Mesothelial cell of epicardium (in vitro differentiated cells): ENCODE measurements around the gene ZNF792. TPM values are rescaled to one million over a fixed set of nuclear protein-coding genes. Genes with fewer than 3 reads are reported as not detected.
"Not testable (repeated sequence)": the region's sequence is repeated elsewhere in the genome, so short reads cannot be mapped to it uniquely, and the experiment has no call there.

Experiments
- DNase-seq, 2 experiments: peaks; one replicate each; pipeline ENCODE4 v3.0.0; 2021; ENCODE audit warnings: low spot score in 2 of 2; ENCODE audit not compliant: unreplicated experiment in 2 of 2
- H3K27ac Mint-ChIP-seq: 2 replicates; pipeline ENCODE4 v1.8.0; 2021; ENCODE audit warnings: mixed read lengths
- H3K27me3 Mint-ChIP-seq: 2 replicates; pipeline ENCODE4 v1.8.0; 2021; ENCODE audit warnings: low read depth, mixed read lengths
- H3K36me3 Mint-ChIP-seq: 2 replicates; pipeline ENCODE4 v1.8.0; 2021; ENCODE audit warnings: mixed read lengths
- H3K4me1 Mint-ChIP-seq: 2 replicates; pipeline ENCODE4 v1.8.0; 2021; ENCODE audit warnings: mixed read lengths
- H3K4me3 Mint-ChIP-seq: 2 replicates; pipeline ENCODE4 v1.8.0; 2021; ENCODE audit warnings: mild to moderate bottlenecking, moderate library complexity, mixed read lengths
- H3K9me3 Mint-ChIP-seq: 2 replicates; pipeline ENCODE4 v1.8.0; 2021; ENCODE audit warnings: mixed read lengths
- total RNA-seq: library from RNA; stranded (reverse); gene quantifications from 3 replicates; pipeline ENCODE4 v1.2.1, GENCODE V29; 2021
- TF ChIP-seq, protein P1 (sequence below): fragments of 200-600 bp; sonication (generic); IDR thresholded peaks from one replicate; pipeline ENCODE4 v1.5.0; 2021; ENCODE audit warnings: antibody characterized with exemption; ENCODE audit not compliant: unreplicated experiment

The ZNF792 gene
- total RNA-seq, 1 donor from 2014 or later, result 9.3 TPM

DNA sequence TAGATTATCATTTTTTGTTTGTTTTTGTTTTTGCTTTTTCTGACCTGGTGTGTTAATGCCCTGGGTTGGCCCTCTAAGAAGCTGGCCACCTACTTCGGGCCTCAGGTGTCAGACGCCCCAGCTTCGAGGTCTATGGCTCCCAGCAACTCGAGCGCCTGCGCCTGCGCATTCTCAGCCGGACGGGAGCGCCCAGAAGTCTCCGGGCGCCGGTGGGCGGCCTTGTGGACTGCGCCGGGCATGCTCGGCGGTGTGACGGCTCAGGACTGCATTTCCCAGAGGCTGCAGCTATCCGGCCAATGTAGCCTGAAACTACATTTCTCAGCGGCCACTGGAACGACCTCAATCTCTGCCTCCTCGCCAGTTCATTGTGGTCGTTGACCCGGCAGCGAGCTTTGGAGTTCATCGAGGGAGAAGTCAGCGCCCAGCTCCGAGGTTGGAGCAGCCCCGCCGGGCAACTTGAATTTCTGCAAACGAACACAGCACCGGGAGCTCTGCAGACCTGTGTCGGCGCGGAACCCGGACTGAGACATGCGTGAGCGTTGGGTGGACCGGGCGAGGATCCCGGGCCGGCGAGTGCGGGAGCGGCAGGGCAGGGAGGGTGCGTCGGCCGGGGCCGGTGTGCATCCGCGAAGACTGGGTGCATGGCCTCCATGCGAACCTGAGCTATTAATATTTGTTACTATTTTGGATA is 37.2 kb downstream of the ZNF792 start, which contains the start of gene ZNF30:
Gene ZNF30 (plus strand): TSS at position 219 of the 691 bp plus-strand sequence. CDS start 3,045 bp downstream, outside the sequence.
- Mint-ChIP-seq H3K4me3 (peak within 1 kb of the TSS; percentile 93), H3K36me3 (peaks cover 8% of the 10 kb centered on the region), H3K27me3 (peaks cover 2% of the 10 kb centered on the region), H3K4me1 (peaks cover 12% of the 10 kb centered on the region), H3K27ac (peak within 1 kb of the TSS; percentile 95), H3K9me3 (peaks cover 18% of the 10 kb centered on the region)
- DNase-seq, result peak; percentile 77 to 89
- TF ChIP-seq, protein P1, sequence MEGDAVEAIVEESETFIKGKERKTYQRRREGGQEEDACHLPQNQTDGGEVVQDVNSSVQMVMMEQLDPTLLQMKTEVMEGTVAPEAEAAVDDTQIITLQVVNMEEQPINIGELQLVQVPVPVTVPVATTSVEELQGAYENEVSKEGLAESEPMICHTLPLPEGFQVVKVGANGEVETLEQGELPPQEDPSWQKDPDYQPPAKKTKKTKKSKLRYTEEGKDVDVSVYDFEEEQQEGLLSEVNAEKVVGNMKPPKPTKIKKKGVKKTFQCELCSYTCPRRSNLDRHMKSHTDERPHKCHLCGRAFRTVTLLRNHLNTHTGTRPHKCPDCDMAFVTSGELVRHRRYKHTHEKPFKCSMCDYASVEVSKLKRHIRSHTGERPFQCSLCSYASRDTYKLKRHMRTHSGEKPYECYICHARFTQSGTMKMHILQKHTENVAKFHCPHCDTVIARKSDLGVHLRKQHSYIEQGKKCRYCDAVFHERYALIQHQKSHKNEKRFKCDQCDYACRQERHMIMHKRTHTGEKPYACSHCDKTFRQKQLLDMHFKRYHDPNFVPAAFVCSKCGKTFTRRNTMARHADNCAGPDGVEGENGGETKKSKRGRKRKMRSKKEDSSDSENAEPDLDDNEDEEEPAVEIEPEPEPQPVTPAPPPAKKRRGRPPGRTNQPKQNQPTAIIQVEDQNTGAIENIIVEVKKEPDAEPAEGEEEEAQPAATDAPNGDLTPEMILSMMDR, result no peak

DNA sequence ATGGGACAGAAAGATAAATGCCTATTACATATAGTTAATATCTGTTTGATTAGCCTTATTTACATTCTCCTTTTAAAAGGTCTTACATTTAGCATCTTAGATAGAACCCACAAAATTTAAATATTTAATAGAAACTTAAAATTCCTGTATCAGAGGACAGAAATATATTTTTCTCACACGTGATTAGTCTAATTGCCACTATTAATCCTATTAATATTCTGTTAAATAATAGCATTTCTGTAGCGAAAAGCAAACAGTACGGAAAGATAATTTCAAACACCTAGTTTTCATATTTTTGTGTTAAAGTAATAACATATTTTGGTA is 37.7 kb downstream of the ZNF792 start:
- Mint-ChIP-seq H3K4me1 (peaks cover 12% of the 10 kb centered on the region), H3K36me3 (peaks cover 6% of the 10 kb centered on the region), H3K27me3 (peaks cover 2% of the 10 kb centered on the region), H3K27ac (no peak overlapping the region), H3K9me3 (peaks cover 19% of the 10 kb centered on the region), H3K4me3 (peak overlapping the region; percentile 93)
- TF ChIP-seq, protein P1, result no peak
- no peak for DNase-seq

DNA sequence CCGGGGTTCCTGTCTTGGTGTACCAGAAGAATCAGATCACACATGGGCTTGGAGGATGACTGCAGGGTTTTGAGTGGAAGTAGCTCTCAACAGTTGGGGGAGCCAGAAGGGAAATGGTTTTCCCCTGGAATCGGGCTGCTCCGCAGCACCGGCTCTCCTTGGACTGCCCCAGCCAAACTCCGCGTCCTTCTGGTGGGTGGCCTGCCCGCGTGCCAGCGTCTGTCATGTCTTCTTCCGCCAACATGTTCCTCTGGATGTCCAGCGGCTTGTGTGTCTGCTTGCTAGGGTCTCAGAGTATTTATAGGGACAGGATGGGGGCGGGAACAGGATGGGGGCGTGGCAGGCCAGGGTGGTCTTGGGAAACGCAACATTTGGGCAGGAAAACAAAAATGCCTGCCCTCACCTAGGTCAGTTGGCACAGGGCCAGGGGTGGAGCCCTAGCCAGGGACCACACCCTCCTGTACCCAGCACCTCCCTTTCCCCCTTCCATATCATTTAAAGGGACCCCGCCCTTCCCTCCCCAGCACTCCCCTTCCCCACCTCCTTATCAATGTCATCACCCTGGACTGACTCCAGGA is 38.7 kb downstream of the ZNF792 start:
- H3K36me3 Mint-ChIP-seq, result peaks cover 6% of the 10 kb centered on the region
- peaks cover 29% of the 10 kb centered on the region for H3K9me3 Mint-ChIP-seq
- H3K27me3 Mint-ChIP-seq, result peaks cover 2% of the 10 kb centered on the region
- peaks cover 12% of the 10 kb centered on the region for H3K4me1 Mint-ChIP-seq
- TF ChIP-seq, protein P1, result no peak
- DNase-seq, result no peak
- no peak overlapping the region for H3K27ac Mint-ChIP-seq
- H3K4me3 Mint-ChIP-seq, result no peak overlapping the region

DNA sequence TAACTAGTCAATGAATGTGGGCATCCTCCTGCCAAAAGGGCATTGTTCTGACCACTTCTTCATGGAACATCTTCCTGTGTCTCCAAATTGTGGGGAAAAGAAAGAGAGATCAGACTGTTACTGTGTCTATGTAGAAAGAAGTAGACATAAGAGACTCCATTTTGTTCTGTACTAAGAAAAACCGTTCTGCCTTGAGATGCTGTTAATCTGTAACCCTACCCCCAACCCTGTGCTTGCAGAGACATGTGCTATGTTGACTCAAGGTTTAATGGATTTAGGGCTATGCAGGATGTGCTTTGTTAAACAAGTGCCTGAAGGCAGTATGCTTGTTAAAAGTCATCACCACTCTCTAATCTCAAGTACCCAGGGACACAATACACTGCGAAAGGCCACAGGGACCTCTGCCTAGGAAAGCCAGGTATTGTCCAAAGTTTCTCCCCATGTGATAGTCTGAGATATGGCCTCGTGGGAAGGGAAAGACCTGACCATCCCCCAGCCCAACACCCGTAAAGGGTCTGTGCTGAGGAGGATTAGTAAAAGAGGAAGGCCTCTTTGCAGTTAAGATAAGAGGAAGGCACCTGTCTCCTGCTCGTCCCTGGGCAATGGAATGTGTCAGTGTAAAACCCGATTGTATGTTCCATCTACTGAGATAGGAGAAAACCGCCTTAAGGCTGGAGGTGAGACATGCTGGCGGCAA is 43.8 kb downstream of the ZNF792 start:
- not testable (repeated sequence) for H3K27me3 Mint-ChIP-seq, DNase-seq, H3K4me3 Mint-ChIP-seq, H3K36me3 Mint-ChIP-seq, H3K27ac Mint-ChIP-seq, H3K4me1 Mint-ChIP-seq
- H3K9me3 Mint-ChIP-seq, result peaks cover 67% of the 10 kb centered on the region

DNA sequence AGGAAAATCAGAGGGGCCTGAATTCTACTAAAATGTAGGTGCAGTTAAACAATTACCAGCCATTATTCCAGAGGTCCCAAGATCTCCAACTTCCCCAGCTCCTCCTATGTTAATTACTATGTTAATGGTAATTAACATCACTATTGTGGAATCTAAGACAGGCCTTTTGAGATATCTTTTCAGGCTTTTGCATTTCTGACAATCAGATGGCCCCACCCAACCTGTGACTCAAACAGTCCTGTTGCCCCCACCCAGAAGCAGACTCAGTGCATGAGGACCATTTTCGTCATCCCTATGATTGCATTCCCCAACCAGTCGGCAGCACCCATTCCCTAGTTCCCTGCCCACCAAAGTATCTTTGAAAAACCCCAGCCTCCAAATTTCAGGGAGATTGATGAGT is 45.8 kb downstream of the ZNF792 start:
- Mint-ChIP-seq H3K4me1 (no peaks in the 10 kb centered on the region), H3K9me3 (peaks cover 57% of the 10 kb centered on the region), H3K27ac (no peak overlapping the region), H3K36me3 (no peaks in the 10 kb centered on the region), H3K27me3 (no peaks in the 10 kb centered on the region), H3K4me3 (no peak overlapping the region)
- TF ChIP-seq, protein P1, result no peak
- DNase-seq, result no peak

DNA sequence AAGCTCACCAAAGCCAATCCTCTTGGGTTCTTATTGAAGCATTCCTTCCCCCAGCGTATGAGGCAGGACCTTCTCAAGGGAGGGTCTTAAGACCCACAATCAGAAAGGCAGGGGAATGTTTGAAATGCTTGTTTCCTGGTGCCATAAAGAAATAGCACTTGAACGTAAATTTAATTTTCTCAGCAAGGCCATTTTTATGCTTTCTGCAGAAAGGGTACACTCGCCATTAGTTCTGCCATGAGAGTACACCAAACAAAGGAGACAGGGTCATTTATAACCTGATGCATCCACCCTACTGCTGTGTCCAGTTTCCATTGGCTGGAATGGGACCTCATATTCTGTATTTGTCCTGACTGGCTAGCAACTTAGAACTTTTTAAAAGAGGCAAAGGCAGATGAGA is 46.9 kb downstream of the ZNF792 start:
- H3K27ac Mint-ChIP-seq, H3K4me1 Mint-ChIP-seq, H3K36me3 Mint-ChIP-seq, H3K4me3 Mint-ChIP-seq, DNase-seq, H3K27me3 Mint-ChIP-seq: not testable (repeated sequence)
- peaks cover 58% of the 10 kb centered on the region for H3K9me3 Mint-ChIP-seq
